Stomach smooth muscle (tissue), 2 donors: ENCODE measurements around the gene MRPL40.
"Not testable (repeated sequence)": the region's sequence is repeated elsewhere in the genome, so short reads cannot be mapped to it uniquely, and the experiment has no call there.

Experiments
- H3K27ac ChIP-seq: one replicate; pipeline ENCODE4 v1.7.0; 2013; ENCODE audit warnings: mild to moderate bottlenecking, low read length, inconsistent platforms
- H3K27me3 ChIP-seq, 2 donors: one replicate each; pipeline ENCODE4 v1.7.0; 2013; ENCODE audit warnings: low read length in 2 of 2; ENCODE audit not compliant: insufficient read depth in 2 of 2, control insufficient read depth in 1 of 2
- H3K36me3 ChIP-seq, 2 donors: one replicate each; pipeline ENCODE4 v1.7.0; 2013; ENCODE audit warnings: low read length in 2 of 2; ENCODE audit not compliant: control insufficient read depth in 2 of 2, insufficient read depth in 2 of 2
- H3K4me1 ChIP-seq: one replicate; pipeline ENCODE4 v1.7.0; 2013; ENCODE audit warnings: low read length; ENCODE audit not compliant: control insufficient read depth, insufficient read depth
- H3K4me3 ChIP-seq, 2 donors: one replicate each; pipeline ENCODE4 v1.7.0; 2013; ENCODE audit warnings: low read length in 2 of 2
- H3K9ac ChIP-seq, 2 donors: one replicate each; pipeline ENCODE4 v1.7.0; 2013; ENCODE audit warnings: low read length in 2 of 2, mild to moderate bottlenecking in 1 of 2
- H3K9me3 ChIP-seq, 2 donors: one replicate each; pipeline ENCODE4 v1.7.0; 2013; ENCODE audit warnings: low read length in 2 of 2; ENCODE audit not compliant: control insufficient read depth in 2 of 2
- donor health status: healthy.
- donor health status: Pancreatic carcinoma.

Gene MRPL40

GRCh38 chr22:19442166-19442565 is 9.8 kb downstream of the MRPL40 start:
- Histone ChIP-seq H3K4me3 (no peak overlapping the region), H3K4me1 (peaks cover 12% of the 10 kb centered on the region), H3K27ac (no peak overlapping the region), H3K9ac (no peak overlapping the region), H3K36me3 (peaks cover 8 to 19% of the 10 kb centered on the region in 2 donors), H3K9me3 (no peaks in the 10 kb centered on the region), H3K27me3 (no peaks in the 10 kb centered on the region)

- H3K9ac ChIP-seq: no peak overlapping the region
- H3K9me3 ChIP-seq: no peaks in the 10 kb centered on the region
- no peaks in the 10 kb centered on the region for H3K27me3 ChIP-seq
- peaks cover 23% of the 10 kb centered on the region for H3K4me1 ChIP-seq
- no peak overlapping the region for H3K4me3 ChIP-seq
- peaks cover 8 to 19% of the 10 kb centered on the region in 2 donors for H3K36me3 ChIP-seq
- no peak overlapping the region for H3K27ac ChIP-seq
These were observed 11.3 kb downstream of the MRPL40 start for GRCh38 chr22:19443544-19444211.

GRCh38 chr22:19445279-19445982 is 13.1 kb downstream of the MRPL40 start:
- peaks cover 8 to 17% of the 10 kb centered on the region in 2 donors for H3K36me3 ChIP-seq
- not testable (repeated sequence) for H3K4me3 ChIP-seq, H3K9me3 ChIP-seq, H3K27me3 ChIP-seq, H3K27ac ChIP-seq, H3K9ac ChIP-seq
- peaks cover 23% of the 10 kb centered on the region for H3K4me1 ChIP-seq

GRCh38 chr22:19446603-19447329 is 14.4 kb downstream of the MRPL40 start:
- Histone ChIP-seq H3K4me3 (peak overlapping the region; percentile 93 to 94), H3K36me3 (peaks cover 15 to 21% of the 10 kb centered on the region in 2 donors), H3K9ac (peak overlapping the region; percentile 90 to 91), H3K27me3 (no peaks in the 10 kb centered on the region), H3K27ac (peak overlapping the region; percentile 84), H3K9me3 (no peaks in the 10 kb centered on the region), H3K4me1 (peaks cover 23% of the 10 kb centered on the region)

GRCh38 chr22:19447330-19448075 is 15.2 kb downstream of the MRPL40 start, which contains the start of gene C22orf39:
Gene C22orf39 (minus strand): TSS chr22:19447711. CDS start chr22:19447688, 23 bp downstream.
- H3K4me3 ChIP-seq: peak within 1 kb of the TSS; percentile 93 to 94
- H3K9me3 ChIP-seq: no peaks in the 10 kb centered on the region
- H3K36me3 ChIP-seq: peaks cover 15 to 21% of the 10 kb centered on the region in 2 donors
- peak within 1 kb of the TSS; percentile 90 to 91 for H3K9ac ChIP-seq
- no peaks in the 10 kb centered on the region for H3K27me3 ChIP-seq
- H3K27ac ChIP-seq: peak within 1 kb of the TSS; percentile 84
- peaks cover 23% of the 10 kb centered on the region for H3K4me1 ChIP-seq

GRCh38 chr22:19448076-19448607 is 15.8 kb downstream of the MRPL40 start:
- Histone ChIP-seq H3K27ac (peak overlapping the region; percentile 84), H3K27me3 (no peaks in the 10 kb centered on the region), H3K9me3 (no peaks in the 10 kb centered on the region), H3K4me3 (peak overlapping the region; percentile 93 to 94), H3K9ac (peak overlapping the region; percentile 90 to 91), H3K4me1 (peaks cover 23% of the 10 kb centered on the region), H3K36me3 (peaks cover 22% of the 10 kb centered on the region in 2 donors)

GRCh38 chr22:19448739-19449421 is 16.5 kb downstream of the MRPL40 start:
- peak overlapping the region; percentile 84 for H3K27ac ChIP-seq
- H3K4me1 ChIP-seq: peaks cover 19% of the 10 kb centered on the region
- no peaks in the 10 kb centered on the region for H3K27me3 ChIP-seq
- H3K9ac ChIP-seq: no peak overlapping the region
- H3K36me3 ChIP-seq: peaks cover 24 to 27% of the 10 kb centered on the region in 2 donors
- H3K9me3 ChIP-seq: no peaks in the 10 kb centered on the region
- no peak overlapping the region for H3K4me3 ChIP-seq

GRCh38 chr22:19449422-19449767 is 17.1 kb downstream of the MRPL40 start:
- Histone ChIP-seq H3K27me3 (no peaks in the 10 kb centered on the region), H3K27ac (no peak overlapping the region), H3K9ac (no peak overlapping the region), H3K4me3 (no peak overlapping the region), H3K4me1 (peaks cover 19% of the 10 kb centered on the region), H3K9me3 (no peaks in the 10 kb centered on the region), H3K36me3 (peaks cover 27 to 29% of the 10 kb centered on the region in 2 donors)

GRCh38 chr22:19450363-19451175 is 18.2 kb downstream of the MRPL40 start:
- Histone ChIP-seq H3K9ac (no peak overlapping the region), H3K27ac (no peak overlapping the region), H3K36me3 (peaks cover 36 to 40% of the 10 kb centered on the region in 2 donors), H3K4me1 (peaks cover 19% of the 10 kb centered on the region), H3K27me3 (no peaks in the 10 kb centered on the region), H3K9me3 (no peaks in the 10 kb centered on the region), H3K4me3 (no peak overlapping the region)
